Measurements from ENCODE around the gene TIGD2. TPM values are rescaled to one million over a fixed set of nuclear protein-coding genes. Genes with fewer than 3 reads are reported as not detected.
"Not testable (repeated sequence)": the region's sequence is repeated elsewhere in the genome, so short reads cannot be mapped to it uniquely, and the experiment has no call there.

TIGD2 gene
- total RNA-seq, 1 donor from 2014 or later = 2.4 TPM

GRCh38 chr4:89113415-89113814 is 2.1 kb downstream of the TIGD2 start:
- ATAC-seq (ENCODE audit: poor library complexity) (no peak), DNase-seq (no peak)
- intact Hi-C loops (cut with DNase I) = loop anchor here (5.0 kb wide), 1 partner anchor 291 kb away; no protein-coding TSS in a partner anchor

- ATAC-seq (ENCODE audit: poor library complexity) = no peak
- intact Hi-C loops (cut with DNase I) = loop anchor here (5.0 kb wide), 1 partner anchor 292 kb away; no protein-coding TSS in a partner anchor
These were observed 2.8 kb downstream of the TIGD2 start for GRCh38 chr4:89114100-89114499.

GRCh38 chr4:89117115-89117514 is 5.8 kb downstream of the TIGD2 start:
- DNase-seq = no peak
- intact Hi-C loops (cut with DNase I) = no loop called here
- ATAC-seq (ENCODE audit: poor library complexity) = no peak

More at GRCh38 chr4:89114100-89114499, 2.8 kb downstream of the TIGD2 start:
- no peak for DNase-seq

GRCh38 chr4:89119166-89119565 is 7.8 kb downstream of the TIGD2 start:
- no peak for DNase-seq
- intact Hi-C loops (cut with DNase I) = no loop called here
- ATAC-seq (ENCODE audit: poor library complexity) = no peak

GRCh38 chr4:89119836-89120235 is 8.5 kb downstream of the TIGD2 start:
- ATAC-seq (ENCODE audit: poor library complexity) (no peak), DNase-seq (no peak)
- intact Hi-C loops (cut with DNase I) = no loop called here

GRCh38 chr4:89121387-89122068 is 10.2 kb downstream of the TIGD2 start:
- intact Hi-C loops (cut with DNase I) = no loop called here
- DNase-seq = no peak
- ATAC-seq (ENCODE audit: poor library complexity) = no peak

- intact Hi-C loops (cut with DNase I) = no loop called here
- no peak for DNase-seq
- no peak for ATAC-seq (ENCODE audit: poor library complexity)
These were observed 12.1 kb downstream of the TIGD2 start for GRCh38 chr4:89123451-89123851.

GRCh38 chr4:89125901-89126782 is 14.8 kb downstream of the TIGD2 start:
- intact Hi-C loops (cut with DNase I) = no loop called here
- ATAC-seq (ENCODE audit: poor library complexity) (no peak), DNase-seq (no peak)

- no peak for ATAC-seq (ENCODE audit: poor library complexity)
- intact Hi-C loops (cut with DNase I) = no loop called here
- no peak for DNase-seq
These were observed 17.8 kb downstream of the TIGD2 start for GRCh38 chr4:89129080-89129640.

- peak; percentile 43 for ATAC-seq (ENCODE audit: poor library complexity)
- intact Hi-C loops (cut with DNase I) = no loop called here
- no peak for DNase-seq
These were observed 23.5 kb downstream of the TIGD2 start for GRCh38 chr4:89134775-89135319.

- no peak for DNase-seq
These were observed 25.2 kb downstream of the TIGD2 start for GRCh38 chr4:89136525-89136924.

GRCh38 chr4:89137231-89137630 is 25.9 kb downstream of the TIGD2 start:
- ATAC-seq (ENCODE audit: poor library complexity) (no peak), DNase-seq (no peak)
- intact Hi-C loops (cut with DNase I) = no loop called here

More at GRCh38 chr4:89136525-89136924, 25.2 kb downstream of the TIGD2 start:
- no peak for ATAC-seq (ENCODE audit: poor library complexity)
- intact Hi-C loops (cut with DNase I) = no loop called here

- intact Hi-C loops (cut with DNase I) = no loop called here
These were observed 26.4 kb downstream of the TIGD2 start for GRCh38 chr4:89137695-89138094.

GRCh38 chr4:89140168-89140759 is 28.9 kb downstream of the TIGD2 start:
- intact Hi-C loops (cut with DNase I) = no loop called here
- no peak for DNase-seq
- no peak for ATAC-seq (ENCODE audit: poor library complexity)

More at GRCh38 chr4:89137695-89138094, 26.4 kb downstream of the TIGD2 start:
- DNase-seq (no peak), ATAC-seq (ENCODE audit: poor library complexity) (no peak)

GRCh38 chr4:89142691-89143669 is 31.6 kb downstream of the TIGD2 start:
- DNase-seq = no peak
- ATAC-seq (ENCODE audit: poor library complexity) = no peak
- intact Hi-C loops (cut with DNase I) = no loop called here

GRCh38 chr4:89144652-89145051 is 33.3 kb downstream of the TIGD2 start:
- DNase-seq; ATAC-seq (ENCODE audit: poor library complexity); intact Hi-C loops (cut with DNase I): not testable (repeated sequence)

GRCh38 chr4:89146196-89146595 is 34.9 kb downstream of the TIGD2 start:
- intact Hi-C loops (cut with DNase I) = no loop called here
- ATAC-seq (ENCODE audit: poor library complexity) = no peak
- DNase-seq = no peak

- intact Hi-C loops (cut with DNase I) = no loop called here
- DNase-seq (no peak), ATAC-seq (ENCODE audit: poor library complexity) (no peak)
These were observed 41.6 kb downstream of the TIGD2 start for GRCh38 chr4:89152972-89153371.
